D721Med (cell line): ENCODE data around the gene DIP2B.
A peak's percentile ranks its signal among the peaks of the same experiment; 100 is the strongest.

Source experiments
- DNase-seq: peaks from one replicate; pipeline ENCODE4 v3.0.0; 2011; ENCODE audit warnings: low spot score; ENCODE audit not compliant: insufficient read length
- FAIRE-seq: peaks from 2 replicates; lab custom pipeline; 2011; peaks lifted over from hg19 to GRCh38; lab: Jason Lieb, UNC
- TF ChIP-seq, protein P1 (sequence below): IDR thresholded peaks from 2 replicates; pipeline ENCODE4 v1.5.1; 2012; ENCODE audit warnings: mild to moderate bottlenecking, control low read depth; ENCODE audit not compliant: insufficient read depth; ENCODE audit errors: missing control alignments

DIP2B gene

DNA sequence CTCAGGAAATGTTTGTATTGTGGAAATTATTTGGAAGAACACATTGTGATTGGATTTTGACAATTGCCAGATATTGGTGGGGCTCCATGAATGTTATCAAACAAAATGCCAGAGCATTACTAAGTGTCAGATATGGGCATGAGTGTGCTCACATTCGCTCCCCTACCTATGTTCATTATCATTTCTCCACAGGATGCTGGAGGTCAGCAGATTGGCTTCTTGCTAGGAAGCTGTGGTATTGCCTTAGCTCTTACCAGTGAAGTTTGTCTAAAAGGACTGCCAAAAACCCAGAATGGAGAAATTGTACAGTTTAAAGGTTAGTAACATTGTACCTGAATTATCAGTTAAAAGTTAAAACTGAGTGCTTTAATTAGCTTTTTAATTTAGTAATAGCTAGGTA is 180.9 kb downstream of the DIP2B start:
- DNase-seq (no peak), FAIRE-seq (no peak)
- TF ChIP-seq, protein P1, sequence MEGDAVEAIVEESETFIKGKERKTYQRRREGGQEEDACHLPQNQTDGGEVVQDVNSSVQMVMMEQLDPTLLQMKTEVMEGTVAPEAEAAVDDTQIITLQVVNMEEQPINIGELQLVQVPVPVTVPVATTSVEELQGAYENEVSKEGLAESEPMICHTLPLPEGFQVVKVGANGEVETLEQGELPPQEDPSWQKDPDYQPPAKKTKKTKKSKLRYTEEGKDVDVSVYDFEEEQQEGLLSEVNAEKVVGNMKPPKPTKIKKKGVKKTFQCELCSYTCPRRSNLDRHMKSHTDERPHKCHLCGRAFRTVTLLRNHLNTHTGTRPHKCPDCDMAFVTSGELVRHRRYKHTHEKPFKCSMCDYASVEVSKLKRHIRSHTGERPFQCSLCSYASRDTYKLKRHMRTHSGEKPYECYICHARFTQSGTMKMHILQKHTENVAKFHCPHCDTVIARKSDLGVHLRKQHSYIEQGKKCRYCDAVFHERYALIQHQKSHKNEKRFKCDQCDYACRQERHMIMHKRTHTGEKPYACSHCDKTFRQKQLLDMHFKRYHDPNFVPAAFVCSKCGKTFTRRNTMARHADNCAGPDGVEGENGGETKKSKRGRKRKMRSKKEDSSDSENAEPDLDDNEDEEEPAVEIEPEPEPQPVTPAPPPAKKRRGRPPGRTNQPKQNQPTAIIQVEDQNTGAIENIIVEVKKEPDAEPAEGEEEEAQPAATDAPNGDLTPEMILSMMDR, result no peak

GRCh38 chr12:50686406-50686805 is 181.6 kb downstream of the DIP2B start:
- no peak for DNase-seq
- TF ChIP-seq, protein P1, result no peak
- FAIRE-seq, result no peak

- FAIRE-seq (peak; percentile 73), DNase-seq (no peak)
- TF ChIP-seq, protein P1, result no peak
Observed at GRCh38 chr12:50686976-50687375, 182.2 kb downstream of the DIP2B start.

DNA sequence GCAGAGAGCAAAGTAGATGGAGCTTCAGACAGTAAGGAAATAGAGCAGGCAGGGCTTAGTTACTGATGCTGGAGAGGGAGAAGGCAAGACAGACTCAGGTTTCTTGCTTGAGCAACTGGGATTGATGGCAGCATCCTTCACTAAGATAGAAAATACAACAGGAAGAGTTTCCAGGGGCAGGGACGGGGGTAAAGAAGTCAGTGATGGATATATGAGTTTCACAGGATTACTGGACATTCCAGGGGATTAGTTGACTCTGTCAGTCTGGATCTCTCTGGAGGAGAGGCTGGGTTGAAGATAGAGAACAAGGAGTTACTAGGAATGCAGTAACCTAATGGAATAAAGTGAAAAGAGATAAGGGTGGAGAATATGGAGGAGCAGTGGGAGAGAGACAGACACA is 184.7 kb downstream of the DIP2B start:
- TF ChIP-seq, protein P1, result no peak
- DNase-seq (no peak), FAIRE-seq (no peak)

GRCh38 chr12:50690925-50691324 is 186.1 kb downstream of the DIP2B start:
- FAIRE-seq, result no peak
- DNase-seq, result no peak

DNA sequence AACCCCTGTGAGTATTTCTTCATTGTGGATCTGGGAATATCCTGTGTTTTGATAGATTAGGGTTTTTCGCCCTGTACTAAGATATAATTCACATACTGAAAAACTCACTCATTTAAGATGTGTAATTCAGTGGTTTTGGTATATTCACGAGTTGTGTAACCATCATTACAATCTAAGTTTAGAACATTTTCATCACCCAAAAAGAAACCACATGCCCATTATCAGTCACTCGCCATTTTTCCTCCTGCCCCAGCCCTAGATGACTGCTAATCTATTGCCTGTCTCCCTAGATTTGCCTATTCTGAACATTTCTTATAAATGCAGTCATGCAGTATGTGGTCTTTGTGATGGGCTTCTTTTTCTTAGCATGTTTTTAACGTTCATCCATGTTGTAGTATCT is 191.2 kb downstream of the DIP2B start:
- DNase-seq (no peak), FAIRE-seq (no peak)
- TF ChIP-seq, protein P1, result no peak

More at GRCh38 chr12:50690925-50691324, 186.1 kb downstream of the DIP2B start:
- TF ChIP-seq, protein P1, result no peak

GRCh38 chr12:50696931-50697330 is 192.1 kb downstream of the DIP2B start:
- FAIRE-seq (no peak), DNase-seq (no peak)
- TF ChIP-seq, protein P1, result no peak
